Measurements from ENCODE around the gene LGR4. TPM values are rescaled to one million over a fixed set of nuclear protein-coding genes. Genes with fewer than 3 reads are reported as not detected.

The LGR4 gene
- total and polyA plus RNA-seq, 9 of the 15 experiments (the other 6 are each of a cell fraction or from before 2014, with no cell fraction given): 0.94 to 10.1 (median 5.8) TPM

DNA sequence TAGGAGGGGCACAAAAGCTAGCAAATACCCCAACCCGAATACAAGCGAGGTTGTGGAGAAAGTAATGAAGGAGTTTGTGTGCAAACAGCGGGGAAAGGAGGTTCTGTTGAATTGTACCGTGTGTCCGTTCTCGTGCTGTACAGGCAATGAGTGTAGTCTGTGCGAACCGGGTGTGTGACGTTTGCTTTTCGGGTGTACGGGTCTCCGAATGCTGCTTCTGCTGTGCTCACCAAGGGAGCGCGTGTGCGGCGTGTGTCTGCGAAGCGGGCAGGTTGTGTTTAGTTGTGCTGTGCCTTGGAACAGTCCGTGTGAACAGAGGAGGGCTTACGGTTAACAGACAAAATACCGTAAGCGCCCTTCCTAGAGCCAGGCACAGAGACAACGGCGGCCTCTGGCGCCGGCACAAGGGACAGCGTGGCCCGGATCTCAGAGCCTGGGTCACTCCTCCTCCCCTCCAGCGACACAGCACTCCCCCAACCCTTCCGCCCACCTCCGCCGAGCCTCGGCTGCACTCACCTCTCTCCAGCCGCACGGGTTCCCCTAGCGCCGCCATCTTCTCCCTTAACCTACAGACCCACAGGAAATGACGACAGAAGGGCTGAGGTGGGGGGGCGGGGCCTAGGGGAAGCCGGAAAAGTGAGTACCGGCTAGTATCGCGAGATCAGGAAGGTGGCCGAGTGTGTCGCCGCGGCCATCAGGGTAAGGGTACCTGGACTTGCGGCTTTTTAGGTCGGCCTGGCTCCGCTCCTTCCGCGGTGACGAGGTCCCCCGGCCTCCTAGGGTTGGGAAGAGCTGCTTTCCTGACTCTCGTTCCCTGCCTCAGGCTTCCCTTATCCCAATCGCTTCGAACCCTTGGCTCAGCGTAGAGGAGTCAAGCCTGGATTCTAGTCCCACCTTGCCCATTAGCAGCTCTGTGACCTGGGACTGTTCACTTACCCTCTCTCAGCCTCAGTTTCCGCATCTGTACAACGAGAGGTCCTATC lies 33.9 kb upstream of the LGR4 start, which contains the start of gene LIN7C (continued):
- TF ChIP-seq ZNF224 (CRISPR knock-in tag; IDR thresholded peaks at IDR 0.05) (no peak), ZNF146 (CRISPR knock-in tag; IDR thresholded peaks at IDR 0.05; ENCODE audit: unreplicated experiment) (no peak), NFE2 (IDR thresholded peaks at IDR 0.05; ENCODE audit: low read depth) (no peak), L3MBTL2 (IDR thresholded peaks at IDR 0.05) (peak; percentile 72), NFE2L1 (tag; IDR thresholded peaks at IDR 0.05; ENCODE audit: borderline replicate concordance, low read depth) (no peak)
- TF ChIP-seq, protein P1, sequence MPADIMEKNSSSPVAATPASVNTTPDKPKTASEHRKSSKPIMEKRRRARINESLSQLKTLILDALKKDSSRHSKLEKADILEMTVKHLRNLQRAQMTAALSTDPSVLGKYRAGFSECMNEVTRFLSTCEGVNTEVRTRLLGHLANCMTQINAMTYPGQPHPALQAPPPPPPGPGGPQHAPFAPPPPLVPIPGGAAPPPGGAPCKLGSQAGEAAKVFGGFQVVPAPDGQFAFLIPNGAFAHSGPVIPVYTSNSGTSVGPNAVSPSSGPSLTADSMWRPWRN (IDR thresholded peaks at IDR 0.05; ENCODE audit: low read depth): no peak
- TF ChIP-seq, protein P2, sequence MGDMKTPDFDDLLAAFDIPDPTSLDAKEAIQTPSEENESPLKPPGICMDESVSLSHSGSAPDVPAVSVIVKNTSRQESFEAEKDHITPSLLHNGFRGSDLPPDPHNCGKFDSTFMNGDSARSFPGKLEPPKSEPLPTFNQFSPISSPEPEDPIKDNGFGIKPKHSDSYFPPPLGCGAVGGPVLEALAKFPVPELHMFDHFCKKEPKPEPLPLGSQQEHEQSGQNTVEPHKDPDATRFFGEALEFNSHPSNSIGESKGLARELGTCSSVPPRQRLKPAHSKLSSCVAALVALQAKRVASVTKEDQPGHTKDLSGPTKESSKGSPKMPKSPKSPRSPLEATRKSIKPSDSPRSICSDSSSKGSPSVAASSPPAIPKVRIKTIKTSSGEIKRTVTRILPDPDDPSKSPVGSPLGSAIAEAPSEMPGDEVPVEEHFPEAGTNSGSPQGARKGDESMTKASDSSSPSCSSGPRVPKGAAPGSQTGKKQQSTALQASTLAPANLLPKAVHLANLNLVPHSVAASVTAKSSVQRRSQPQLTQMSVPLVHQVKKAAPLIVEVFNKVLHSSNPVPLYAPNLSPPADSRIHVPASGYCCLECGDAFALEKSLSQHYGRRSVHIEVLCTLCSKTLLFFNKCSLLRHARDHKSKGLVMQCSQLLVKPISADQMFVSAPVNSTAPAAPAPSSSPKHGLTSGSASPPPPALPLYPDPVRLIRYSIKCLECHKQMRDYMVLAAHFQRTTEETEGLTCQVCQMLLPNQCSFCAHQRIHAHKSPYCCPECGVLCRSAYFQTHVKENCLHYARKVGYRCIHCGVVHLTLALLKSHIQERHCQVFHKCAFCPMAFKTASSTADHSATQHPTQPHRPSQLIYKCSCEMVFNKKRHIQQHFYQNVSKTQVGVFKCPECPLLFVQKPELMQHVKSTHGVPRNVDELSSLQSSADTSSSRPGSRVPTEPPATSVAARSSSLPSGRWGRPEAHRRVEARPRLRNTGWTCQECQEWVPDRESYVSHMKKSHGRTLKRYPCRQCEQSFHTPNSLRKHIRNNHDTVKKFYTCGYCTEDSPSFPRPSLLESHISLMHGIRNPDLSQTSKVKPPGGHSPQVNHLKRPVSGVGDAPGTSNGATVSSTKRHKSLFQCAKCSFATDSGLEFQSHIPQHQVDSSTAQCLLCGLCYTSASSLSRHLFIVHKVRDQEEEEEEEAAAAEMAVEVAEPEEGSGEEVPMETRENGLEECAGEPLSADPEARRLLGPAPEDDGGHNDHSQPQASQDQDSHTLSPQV (IDR thresholded peaks at IDR 0.05): no peak
- TF ChIP-seq, protein P3, sequence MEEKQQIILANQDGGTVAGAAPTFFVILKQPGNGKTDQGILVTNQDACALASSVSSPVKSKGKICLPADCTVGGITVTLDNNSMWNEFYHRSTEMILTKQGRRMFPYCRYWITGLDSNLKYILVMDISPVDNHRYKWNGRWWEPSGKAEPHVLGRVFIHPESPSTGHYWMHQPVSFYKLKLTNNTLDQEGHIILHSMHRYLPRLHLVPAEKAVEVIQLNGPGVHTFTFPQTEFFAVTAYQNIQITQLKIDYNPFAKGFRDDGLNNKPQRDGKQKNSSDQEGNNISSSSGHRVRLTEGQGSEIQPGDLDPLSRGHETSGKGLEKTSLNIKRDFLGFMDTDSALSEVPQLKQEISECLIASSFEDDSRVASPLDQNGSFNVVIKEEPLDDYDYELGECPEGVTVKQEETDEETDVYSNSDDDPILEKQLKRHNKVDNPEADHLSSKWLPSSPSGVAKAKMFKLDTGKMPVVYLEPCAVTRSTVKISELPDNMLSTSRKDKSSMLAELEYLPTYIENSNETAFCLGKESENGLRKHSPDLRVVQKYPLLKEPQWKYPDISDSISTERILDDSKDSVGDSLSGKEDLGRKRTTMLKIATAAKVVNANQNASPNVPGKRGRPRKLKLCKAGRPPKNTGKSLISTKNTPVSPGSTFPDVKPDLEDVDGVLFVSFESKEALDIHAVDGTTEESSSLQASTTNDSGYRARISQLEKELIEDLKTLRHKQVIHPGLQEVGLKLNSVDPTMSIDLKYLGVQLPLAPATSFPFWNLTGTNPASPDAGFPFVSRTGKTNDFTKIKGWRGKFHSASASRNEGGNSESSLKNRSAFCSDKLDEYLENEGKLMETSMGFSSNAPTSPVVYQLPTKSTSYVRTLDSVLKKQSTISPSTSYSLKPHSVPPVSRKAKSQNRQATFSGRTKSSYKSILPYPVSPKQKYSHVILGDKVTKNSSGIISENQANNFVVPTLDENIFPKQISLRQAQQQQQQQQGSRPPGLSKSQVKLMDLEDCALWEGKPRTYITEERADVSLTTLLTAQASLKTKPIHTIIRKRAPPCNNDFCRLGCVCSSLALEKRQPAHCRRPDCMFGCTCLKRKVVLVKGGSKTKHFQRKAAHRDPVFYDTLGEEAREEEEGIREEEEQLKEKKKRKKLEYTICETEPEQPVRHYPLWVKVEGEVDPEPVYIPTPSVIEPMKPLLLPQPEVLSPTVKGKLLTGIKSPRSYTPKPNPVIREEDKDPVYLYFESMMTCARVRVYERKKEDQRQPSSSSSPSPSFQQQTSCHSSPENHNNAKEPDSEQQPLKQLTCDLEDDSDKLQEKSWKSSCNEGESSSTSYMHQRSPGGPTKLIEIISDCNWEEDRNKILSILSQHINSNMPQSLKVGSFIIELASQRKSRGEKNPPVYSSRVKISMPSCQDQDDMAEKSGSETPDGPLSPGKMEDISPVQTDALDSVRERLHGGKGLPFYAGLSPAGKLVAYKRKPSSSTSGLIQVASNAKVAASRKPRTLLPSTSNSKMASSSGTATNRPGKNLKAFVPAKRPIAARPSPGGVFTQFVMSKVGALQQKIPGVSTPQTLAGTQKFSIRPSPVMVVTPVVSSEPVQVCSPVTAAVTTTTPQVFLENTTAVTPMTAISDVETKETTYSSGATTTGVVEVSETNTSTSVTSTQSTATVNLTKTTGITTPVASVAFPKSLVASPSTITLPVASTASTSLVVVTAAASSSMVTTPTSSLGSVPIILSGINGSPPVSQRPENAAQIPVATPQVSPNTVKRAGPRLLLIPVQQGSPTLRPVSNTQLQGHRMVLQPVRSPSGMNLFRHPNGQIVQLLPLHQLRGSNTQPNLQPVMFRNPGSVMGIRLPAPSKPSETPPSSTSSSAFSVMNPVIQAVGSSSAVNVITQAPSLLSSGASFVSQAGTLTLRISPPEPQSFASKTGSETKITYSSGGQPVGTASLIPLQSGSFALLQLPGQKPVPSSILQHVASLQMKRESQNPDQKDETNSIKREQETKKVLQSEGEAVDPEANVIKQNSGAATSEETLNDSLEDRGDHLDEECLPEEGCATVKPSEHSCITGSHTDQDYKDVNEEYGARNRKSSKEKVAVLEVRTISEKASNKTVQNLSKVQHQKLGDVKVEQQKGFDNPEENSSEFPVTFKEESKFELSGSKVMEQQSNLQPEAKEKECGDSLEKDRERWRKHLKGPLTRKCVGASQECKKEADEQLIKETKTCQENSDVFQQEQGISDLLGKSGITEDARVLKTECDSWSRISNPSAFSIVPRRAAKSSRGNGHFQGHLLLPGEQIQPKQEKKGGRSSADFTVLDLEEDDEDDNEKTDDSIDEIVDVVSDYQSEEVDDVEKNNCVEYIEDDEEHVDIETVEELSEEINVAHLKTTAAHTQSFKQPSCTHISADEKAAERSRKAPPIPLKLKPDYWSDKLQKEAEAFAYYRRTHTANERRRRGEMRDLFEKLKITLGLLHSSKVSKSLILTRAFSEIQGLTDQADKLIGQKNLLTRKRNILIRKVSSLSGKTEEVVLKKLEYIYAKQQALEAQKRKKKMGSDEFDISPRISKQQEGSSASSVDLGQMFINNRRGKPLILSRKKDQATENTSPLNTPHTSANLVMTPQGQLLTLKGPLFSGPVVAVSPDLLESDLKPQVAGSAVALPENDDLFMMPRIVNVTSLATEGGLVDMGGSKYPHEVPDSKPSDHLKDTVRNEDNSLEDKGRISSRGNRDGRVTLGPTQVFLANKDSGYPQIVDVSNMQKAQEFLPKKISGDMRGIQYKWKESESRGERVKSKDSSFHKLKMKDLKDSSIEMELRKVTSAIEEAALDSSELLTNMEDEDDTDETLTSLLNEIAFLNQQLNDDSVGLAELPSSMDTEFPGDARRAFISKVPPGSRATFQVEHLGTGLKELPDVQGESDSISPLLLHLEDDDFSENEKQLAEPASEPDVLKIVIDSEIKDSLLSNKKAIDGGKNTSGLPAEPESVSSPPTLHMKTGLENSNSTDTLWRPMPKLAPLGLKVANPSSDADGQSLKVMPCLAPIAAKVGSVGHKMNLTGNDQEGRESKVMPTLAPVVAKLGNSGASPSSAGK (IDR thresholded peaks at IDR 0.05): peak; percentile 36
